ENCODE data around the gene RHEX.

RHEX gene

DNA sequence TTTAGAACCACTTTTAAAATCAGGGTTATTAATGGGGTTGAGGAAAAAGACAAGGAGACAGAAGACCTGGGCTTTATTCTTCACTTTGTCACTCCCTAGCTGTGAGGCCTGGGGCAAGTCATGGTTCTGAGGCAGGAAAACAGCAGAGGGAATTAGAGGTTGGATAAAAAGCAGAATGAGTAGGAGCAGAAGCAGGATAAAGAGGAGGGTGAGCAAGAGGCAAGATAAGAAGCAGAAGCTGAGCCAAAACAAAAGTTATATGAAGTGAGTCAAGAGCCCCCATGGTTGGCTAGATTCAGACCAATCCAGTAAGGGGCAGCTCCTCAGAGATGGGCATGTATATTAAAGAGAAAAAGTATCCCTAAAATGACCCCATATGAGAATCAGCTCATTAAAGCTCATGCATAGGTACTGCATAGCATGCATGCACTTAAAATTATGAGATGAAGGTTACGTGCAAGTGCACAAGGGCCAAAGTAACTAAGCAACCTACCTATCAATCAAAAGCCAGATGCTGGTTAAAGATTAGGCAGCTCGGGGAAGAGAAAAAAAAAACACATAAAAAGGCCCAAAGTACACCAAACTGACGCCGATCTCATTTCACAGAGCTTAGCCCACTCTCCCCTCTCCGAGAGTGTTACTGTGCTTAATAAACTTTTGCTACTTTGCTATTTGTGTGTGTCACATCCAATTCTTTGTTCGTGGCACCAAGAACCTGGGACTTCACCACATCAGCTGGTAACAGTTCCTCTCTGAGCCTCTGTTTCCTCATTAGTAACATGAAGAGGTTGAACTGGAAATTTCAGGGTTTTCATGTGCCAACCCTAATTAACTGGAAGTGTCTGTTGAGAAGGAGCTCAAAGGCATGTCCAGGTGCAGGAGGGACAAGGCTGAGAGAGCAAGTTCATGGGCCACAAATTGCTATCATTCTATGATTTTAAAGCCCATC is 62.0 kb downstream of the RHEX start:
- no peak for DNase-seq (ENCODE audit: low read depth in 1 of 2, low spot score in 1 of 2)

DNA sequence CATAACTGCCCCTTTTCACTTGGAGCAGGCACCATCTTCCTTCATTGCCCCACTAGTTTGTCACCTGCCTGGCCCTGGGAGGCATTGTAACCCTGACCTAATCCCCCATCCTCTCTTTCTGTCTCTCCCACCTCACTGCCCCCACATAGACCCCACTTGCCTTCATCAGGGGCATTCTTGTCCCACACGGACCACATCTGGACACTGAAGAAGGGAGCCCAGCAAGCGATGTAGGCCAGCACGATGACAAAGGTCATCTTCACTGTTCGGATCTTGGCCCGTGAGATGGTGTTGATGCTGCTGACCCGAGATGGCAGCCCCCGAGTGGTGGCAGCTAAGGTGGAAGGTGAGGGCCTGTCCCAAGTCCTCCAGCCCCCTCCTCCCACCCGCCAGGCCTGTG is 62.8 kb downstream of the RHEX start:
- no peak for DNase-seq (ENCODE audit: low read depth in 1 of 2, low spot score in 1 of 2)

DNA sequence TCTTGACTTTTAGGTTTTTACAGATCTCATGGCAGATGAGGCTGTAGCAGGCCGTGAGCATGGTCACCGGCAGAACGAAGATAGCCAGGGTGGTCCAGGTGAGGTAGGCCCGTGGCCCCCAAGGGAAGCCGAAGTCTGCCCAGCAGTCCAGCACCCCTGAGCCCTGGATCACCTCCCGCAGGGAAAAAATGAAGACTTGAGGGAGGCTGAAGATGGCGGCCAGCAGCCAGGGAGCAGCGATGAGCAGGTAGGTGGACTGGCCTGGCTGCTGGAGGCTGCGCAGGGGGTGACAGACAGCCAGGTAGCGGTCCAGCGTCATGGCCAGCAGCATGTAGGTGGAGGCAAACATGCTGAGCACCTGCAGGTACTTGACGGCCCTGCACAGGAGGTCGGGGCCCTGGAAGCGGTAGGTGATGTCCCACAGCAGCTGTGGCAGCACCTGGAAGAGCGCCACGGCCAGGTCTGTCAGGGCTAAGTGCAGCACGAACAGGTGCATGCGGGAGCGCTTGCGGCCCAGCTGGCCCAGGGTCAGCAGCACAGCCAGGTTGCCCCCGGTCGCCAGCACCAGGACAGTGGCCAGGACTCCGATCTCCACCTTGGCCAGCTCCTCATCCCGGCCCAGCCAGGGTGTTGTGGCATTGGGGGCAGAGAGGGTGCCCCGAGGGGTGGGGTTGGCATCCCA is 63.4 kb downstream of the RHEX start:
- DNase-seq (ENCODE audit: low read depth in 1 of 2, low spot score in 1 of 2): no peak

DNA sequence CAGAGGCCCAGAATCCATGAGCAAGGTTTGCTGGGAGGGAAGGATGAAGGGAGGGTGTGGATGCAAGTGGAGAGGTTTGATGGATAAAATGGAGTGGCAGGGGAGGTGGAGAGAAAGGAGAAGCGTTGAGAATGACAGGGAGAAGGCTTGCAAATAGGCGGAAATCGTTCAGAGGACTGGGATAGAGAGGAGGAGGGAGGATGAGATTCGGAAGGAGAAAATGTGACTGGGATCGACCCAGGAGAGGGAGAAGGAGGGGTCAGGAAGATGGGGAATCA is 63.8 kb downstream of the RHEX start:
- DNase-seq (ENCODE audit: low read depth in 1 of 2, low spot score in 1 of 2): no peak

DNA sequence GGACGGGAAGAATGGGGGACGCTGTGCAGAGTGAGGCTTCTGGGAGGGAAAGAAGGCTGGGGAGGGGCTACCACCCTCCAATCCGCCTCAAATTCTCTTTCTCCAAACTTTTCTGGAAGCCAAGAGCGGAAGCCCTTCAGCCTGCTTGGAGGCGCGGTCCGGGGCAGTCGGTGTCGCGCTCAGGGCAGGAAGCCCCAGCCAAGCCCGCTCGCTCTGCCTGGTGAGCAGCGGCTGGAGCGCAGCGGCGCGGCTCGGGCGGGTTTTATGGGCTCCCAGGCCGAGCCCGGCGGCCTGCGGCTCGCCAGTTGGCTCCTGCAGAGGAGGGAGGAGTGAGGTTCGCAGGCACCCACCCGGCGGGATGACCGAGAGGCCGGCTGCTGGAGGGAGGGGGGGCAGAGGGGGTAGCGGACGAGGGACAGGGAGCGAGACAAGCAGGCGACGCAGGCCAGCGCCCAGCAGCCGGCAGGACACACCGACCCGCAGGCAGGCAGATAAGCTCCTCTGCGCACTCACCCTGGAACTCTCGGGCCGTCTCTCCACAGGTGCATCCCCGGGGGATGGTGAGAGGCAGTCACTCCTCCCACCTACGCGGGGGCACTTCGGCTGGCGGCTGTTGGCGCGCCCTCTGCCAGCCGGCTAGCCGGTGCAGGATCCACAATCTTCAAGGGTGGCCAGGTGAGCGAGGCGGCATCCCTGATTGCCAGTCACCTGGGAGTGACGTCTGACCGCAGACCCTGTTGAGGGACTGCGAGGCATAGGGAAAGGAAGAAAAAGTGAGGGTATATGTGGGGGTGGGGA is 64.4 kb downstream of the RHEX start, which contains the start of gene AVPR1B:
AVPR1B (minus strand) TSS at position 238 of the 798 bp plus-strand sequence. CDS start 498 bp downstream, outside the sequence.
- peak in 1 of 2 donors; percentile 8 for DNase-seq (ENCODE audit: low read depth in 1 of 2, low spot score in 1 of 2)

DNA sequence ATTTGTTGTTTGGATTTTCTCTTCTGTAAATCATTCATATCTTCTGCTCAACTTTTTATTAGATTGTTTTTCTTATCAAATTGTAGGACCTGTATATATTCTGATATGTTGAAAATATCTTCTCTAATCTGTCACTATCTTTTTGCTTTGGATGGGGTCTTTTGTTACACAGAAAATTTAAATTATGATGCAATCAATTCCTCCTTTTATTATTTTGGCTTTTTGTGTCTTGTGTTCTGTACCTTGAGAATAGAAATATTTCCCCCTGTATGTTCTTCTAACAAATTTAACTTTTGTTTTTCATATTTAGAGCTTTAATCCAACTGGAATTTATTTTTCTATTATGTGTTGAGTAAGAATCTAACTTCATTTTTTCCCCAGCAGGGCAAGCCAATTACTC is 67.4 kb downstream of the RHEX start:
- DNase-seq (ENCODE audit: low read depth in 1 of 2, low spot score in 1 of 2): no peak

DNA sequence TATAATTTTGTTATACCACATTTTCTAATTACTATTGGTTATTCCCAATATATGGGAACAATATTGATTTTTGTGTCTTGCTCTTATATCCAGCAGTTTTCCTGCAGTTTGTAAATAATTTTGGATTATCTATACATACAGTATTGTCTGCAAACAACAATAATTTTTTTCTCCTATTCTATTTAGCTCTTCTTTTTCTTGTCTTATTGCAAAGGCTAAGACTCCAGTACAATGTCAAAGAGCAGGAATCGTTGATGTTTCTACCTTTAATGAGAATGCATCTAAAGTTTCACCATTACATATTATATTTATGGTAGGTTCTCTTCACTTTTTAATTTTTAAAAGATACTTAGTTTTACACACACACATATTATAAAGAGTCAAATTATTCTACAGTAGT is 68.3 kb downstream of the RHEX start:
- no peak for DNase-seq (ENCODE audit: low read depth in 1 of 2, low spot score in 1 of 2)

DNA sequence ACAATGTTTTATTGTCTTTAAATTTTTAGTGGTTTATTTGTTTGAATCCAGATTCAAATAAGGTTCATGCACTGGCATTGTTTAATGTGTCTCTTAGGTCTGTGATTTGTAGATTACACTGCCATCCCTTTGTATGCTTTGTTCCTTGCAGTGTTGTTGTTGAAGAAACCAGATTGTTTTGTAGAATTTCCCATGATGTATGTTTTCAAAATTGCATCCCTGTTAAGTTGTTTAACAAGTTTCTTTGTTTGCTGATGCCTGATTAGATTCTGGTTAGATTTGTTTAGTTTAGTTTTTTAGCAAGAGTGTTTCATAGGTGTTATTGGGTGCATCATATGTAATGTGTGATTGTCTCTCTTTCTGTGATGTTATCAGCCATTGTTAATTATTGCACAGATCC is 69.7 kb downstream of the RHEX start:
- DNase-seq (ENCODE audit: low read depth in 1 of 2, low spot score in 1 of 2): no peak

DNA sequence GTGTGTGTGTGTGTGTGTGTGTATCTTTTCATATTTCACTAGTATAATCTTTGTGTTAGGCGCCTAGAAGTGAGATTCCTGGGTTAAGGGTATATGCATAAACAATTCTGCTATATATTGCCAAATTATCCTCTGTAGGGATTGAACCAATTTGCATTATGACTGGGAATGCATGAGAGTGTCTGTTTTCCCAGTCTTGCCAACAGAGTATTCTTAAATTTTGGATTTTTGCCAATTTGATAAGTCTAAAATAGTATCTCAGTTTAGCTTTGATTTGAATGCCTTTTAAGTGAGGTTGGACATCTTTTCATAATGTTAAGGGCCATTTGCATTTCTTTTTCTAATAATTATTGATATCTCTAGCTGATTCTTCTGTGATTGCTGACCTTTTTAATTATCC is 72.4 kb downstream of the RHEX start:
- no peak for DNase-seq (ENCODE audit: low read depth in 1 of 2, low spot score in 1 of 2)

DNA sequence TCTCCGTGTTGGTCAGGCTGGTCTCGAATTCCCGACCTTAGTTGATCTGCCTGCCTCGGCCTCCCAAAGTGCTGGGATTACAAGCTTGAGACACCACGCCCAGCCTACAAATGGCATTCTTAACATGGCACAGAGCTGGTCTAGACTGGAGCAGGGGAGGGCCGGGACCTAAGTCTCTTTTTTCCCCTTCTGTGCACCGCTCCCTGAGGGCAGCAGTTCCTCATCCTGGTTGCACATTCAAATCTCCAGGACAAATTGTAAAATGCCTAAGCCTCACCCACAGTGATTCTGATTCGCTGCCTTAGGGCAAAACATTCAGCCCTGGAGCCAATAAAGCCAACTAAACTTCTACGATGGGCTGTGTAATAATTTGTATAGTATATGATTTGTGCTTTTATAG is 74.4 kb downstream of the RHEX start:
- DNase-seq (ENCODE audit: low read depth in 1 of 2, low spot score in 1 of 2): no peak

DNA sequence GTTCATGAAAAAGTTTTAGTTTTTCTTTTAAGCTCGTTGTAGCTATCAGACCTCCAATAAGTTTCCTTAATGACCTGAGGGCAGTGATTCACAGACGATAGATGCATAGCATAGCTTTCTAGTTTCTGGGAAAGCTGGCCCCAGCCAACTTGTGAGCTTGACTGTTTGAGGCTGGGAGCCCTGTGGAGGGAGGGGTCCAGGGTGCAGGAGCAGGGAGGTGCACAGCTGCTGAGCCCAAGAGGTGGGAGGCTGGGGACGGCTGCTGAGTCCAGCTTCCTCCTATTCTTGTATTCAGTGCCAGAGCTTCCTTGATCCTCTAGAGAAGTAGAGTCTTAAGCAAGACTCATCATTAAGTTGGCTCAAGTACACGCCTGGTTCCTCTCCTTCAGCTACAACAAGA is 75.2 kb downstream of the RHEX start:
- DNase-seq (ENCODE audit: low read depth in 1 of 2, low spot score in 1 of 2): no peak

DNA sequence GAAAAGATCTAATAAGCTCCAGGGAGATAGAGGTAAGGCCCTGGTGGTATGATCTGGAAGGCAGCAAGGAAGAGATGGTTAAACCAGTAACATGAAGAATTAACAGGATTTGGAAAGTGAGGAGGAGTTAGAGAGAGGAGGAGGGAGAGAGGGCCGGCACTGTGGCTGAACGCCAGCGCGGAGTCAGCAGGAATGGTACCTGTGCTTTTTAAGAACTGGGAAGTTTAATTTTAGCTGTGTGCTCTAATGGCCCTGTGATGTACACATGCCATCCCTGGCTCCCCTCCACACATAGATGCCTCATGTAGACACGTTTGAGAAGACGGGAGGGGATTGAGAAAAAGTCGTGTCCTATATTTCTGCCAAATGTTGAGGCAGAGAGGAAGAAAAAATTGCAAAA is 78.1 kb downstream of the RHEX start:
- no peak for DNase-seq (ENCODE audit: low read depth in 1 of 2, low spot score in 1 of 2)

DNA sequence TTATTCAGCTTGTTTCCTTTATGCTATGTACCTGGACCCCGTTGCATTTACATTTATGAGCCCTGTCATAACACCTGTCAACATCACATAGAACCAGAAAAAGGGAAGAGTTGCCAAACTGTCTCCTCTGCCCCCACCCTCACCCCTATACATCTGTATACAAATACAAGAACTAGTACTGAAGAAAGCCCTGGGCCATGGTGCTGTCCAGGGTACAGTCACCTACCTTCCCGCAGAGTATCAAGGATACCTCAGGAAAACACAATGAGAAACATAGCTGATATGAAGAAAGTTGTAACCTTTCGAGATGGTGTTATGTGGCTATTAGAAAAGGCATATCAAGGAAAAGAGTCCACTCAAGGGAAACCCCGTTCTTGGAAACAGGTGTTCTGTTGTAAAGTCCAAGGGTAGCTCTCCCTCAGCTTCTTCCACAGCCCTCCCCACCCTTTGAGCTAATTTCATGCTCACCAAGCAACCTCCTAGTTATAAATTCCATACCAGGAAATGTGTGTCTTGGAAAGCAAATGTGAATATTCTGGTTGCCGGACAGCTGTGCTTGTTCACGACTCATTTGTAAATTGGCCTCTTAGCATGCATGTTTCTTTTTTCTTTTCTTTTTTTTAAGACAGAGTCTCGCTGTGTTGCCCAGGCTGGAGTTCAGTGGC is 80.9 kb downstream of the RHEX start:
- DNase-seq (ENCODE audit: low read depth in 1 of 2, low spot score in 1 of 2): no peak

DNA sequence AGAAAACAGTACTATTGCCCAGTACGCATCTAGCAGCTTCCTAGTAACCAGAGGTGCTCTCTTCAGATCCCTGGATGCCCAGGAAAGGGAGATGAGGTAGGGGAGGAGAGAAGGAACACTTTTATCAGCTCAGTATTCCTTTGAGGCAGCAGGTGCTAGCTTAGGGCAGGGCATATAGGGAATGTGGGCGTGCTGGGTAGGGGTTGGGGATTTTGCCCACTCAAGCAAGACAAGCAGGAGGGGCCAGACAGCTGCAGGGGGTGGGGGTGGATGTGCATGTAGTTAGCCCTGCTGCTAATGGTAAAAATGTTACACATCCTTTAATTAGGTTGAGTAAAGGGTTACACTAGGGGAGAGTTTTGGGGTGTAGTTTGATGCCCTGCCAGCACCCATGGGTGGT is 82.3 kb downstream of the RHEX start:
- DNase-seq (ENCODE audit: low read depth in 1 of 2, low spot score in 1 of 2): no peak

DNA sequence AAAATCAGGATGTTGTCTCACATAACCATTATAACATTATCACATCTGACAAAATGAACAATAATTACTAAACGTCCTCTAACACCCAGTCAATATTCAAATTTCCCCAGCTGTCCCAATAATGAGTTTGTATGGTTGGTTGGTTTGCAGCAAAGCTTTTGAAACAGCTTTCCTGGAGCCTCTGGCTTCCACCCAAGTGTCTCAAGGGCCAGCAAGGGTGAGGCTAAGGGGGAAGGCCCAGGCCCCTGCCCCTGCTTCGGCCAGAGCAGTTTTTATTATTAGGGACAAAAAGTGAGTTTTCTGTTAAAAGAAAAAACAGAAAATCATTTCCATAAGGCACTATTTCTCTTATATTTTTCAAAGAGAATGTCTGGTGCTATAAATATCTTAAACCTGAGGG is 83.3 kb downstream of the RHEX start:
- no peak for DNase-seq (ENCODE audit: low read depth in 1 of 2, low spot score in 1 of 2)

DNA sequence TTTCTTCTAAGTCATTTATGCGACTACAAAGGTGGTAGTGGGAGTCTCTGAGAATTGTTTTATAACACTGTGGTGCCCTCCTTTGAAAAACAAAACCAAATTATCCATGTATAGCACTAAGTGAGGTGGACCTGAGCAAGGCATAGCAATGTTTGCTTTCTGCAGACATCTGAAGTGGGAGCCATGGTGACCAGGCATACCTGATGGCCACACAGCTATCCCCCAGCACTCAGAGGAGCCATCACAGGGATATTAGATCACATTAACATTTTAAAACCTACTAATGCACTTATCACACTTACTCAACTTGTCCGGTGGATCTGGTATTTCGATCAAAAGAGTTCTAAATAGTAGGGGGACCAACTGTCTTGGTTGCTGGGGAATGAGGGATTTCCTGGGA is 89.0 kb downstream of the RHEX start:
- DNase-seq (ENCODE audit: low read depth in 1 of 2, low spot score in 1 of 2): no peak

DNA sequence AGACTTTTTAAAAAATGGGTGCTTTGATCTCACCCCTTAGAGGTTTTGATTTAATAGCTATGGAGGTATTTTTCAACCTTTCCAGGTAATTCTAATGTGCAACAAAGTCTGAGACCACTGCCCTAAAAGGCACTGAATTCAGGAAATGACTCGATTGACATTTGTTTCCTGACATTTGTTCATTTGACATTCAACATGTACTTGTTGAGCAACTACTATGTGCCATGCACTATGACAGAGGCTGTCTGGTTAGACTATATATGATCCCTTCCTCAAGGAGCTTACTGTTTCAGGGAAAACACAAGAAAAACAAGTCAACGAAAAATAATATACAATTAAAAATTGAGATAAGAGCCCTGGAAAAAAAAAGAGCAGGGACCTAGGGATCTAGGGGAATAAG is 89.8 kb downstream of the RHEX start:
- no peak for DNase-seq (ENCODE audit: low read depth in 1 of 2, low spot score in 1 of 2)

DNA sequence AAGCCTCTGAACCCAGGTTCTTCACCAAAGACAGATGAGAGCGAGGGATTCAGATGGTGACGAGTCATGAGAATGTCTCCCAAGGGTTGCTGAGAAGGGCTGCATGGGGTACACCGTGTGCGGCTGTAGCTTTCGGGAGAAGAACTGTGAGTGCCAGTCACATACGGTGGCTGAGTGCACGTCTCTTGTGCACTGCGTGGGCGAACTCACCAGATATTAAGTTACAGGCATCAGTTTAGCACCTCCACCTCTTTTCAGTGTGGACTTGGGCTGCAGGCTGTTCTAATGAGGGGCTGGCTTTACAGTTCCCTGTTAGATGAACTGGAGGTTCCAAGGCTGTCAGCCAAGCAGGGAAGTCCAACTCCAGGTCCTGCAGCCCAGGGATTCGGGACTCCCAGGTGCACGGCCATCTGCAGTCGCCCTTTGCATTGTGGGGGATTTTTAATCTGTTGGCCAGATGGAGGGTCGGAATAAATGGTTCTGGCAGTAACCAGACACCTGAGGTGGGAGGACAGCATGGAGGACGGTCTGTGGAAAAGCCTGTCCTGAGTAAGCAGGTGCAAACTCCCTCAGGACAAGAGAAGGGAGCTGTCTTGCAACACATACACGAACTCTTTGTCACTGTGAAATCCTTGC is 90.7 kb downstream of the RHEX start:
- no peak for DNase-seq (ENCODE audit: low read depth in 1 of 2, low spot score in 1 of 2)

DNA sequence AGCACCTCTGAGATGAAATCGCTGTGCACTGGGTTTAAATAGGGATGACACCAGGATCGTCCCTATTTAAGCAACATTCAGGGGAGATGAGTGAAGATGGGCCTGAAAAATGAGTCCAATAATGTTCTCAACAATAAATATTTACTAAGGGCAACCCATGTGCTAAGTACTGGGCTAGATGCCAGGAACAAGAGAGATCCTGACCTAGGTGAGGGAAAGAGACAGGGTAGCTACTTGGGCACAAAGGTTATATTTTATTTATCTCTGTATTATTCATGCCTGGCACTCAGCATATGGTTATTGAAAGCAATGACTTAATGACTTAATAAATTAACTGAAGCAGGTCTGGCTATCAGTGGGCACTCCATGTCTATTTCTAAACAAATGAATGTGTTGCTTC is 91.6 kb downstream of the RHEX start:
- no peak for DNase-seq (ENCODE audit: low read depth in 1 of 2, low spot score in 1 of 2)

DNA sequence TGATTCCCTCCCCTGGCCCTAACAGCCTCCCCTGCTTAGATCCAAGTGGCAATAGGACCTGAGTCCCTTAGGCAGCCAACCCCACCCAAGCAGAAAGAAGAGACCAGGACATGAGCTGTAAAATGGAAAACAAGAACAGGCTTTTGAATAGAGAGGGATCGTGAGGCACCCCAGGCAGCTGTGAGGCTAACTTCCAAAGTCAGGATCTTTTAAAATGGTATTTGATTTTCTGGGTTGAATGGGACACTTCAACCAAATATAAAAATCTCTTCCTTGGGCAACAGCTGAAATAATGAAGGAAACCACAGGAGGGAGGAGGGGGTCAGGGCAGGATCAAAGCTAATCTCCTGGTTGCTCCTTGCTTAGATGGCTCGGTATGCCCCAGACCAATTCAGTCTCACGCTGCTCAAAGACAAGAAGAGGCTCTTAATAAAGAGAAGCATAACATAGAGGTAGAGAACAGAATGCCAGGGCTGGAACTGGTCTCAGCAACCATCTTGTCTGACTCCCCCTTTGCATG is 92.9 kb downstream of the RHEX start:
- DNase-seq (ENCODE audit: low read depth in 1 of 2, low spot score in 1 of 2): no peak
